ENCODE measurements around the gene PARD3B. TPM values are rescaled to one million over a fixed set of nuclear protein-coding genes. Genes with fewer than 3 reads are reported as not detected.

PARD3B gene
- polyA plus RNA-seq, 10 donors = 6.5 to 10.2 (median 7.4) TPM

DNA sequence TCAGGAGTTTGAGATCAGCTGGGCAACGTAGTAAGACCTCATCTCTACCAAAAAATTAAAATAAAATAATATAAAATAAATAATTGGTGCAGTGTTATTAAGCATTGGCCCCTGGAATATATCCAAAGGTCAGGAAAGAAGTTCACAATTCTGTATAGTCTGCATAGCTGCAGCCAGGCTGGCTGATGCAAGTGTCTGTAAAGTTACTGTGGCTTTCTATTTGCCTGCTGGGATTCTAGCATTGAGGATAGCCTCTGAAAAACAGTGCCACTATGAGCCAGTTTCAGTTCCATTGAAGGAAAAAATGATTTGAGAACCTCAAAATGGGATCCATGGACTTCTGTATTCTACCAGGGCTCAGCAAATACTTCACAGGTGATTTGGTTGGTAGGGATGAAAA, 208.6 kb downstream of the PARD3B start:
- DNase-seq = no peak

DNA sequence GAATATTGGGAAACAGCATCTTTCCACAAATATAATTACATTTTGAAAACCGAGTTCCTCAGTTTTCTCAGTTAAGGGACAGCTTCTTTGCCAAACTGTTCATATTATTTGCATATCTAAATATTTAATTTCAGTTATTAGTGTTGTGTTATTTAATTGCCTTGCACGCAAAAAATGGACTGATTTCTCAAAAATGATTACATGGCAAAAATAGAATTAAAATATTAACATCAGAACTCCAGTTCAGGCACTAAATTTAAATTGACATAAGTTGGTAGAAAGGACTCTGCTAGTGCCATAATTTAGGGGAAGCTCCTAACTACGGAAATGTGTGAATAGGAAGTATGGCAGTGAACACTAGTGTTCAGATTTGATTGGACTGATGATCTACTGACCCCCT, 209.6 kb downstream of the PARD3B start:
- DNase-seq = no peak

DNA sequence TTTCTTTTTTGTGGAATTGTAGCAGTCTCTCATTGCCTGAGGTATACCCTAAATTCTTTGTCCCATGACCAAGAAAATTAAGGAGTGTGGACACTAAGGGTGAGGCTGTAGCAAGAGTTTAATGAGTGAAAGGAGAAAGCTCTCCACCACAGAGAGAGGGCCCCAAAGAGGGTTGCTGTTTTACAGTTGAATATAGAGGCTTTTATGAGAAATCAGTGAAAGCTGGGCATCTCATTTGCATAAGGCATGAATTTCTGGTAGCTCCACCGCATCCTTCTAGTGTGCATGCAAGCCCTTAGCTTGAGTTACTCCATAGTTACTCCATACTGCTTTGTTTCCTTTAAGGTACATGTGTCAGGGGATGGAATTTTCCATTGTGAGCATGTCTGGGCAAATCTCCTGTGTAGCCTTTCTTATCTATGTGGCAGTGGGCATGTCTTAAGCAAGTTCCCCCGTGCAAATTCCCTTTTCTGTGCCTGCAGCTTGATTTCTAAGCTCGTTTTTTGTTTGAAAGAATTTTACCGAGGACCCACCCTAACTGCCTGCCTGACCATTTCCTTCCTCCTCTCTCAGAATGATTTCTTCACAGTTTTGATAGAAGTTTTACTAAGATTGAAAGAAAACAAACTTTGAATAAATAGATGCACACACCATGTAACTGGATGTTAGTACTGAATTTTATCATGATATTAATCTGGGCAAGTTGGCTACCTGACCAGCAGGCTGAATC, 218.9 kb downstream of the PARD3B start:
- no peak for DNase-seq

DNA sequence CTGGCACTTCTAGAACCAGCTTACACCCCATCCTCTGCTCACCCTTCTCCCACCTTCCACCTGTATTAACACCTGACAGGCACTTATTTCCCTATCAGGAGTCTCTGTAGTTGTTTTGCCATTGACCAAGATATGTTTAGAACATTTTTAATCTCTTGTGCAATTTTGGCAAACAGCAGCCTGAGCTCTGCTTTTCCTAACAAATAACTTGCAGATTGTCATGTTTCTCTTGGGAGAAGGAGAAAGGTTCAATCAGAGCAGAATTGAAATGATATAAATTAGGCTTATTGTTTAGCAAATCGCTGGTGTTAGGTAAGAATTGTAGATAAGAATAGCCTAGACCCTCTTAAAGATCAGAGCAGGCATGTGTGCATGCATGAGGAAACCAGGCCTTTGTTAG, 225.5 kb downstream of the PARD3B start:
- no peak for DNase-seq

DNA sequence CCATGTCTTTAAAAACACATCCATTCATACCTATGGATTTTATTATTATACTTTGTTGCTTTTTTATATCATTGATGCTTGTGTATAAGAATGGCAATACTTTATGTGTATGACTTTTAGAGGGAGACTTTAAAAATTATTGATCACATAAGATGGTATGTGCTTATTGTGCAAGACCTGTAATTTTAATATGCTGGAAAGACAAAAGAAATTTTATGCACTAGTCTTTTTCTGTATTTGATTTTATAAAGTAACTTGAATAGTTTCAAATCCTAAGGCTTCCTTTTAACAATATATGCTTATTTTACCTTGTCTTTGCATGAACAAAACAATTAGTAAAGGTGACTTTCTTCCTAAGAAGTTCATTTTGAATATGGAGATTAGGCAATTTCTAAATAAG, 226.4 kb downstream of the PARD3B start:
- DNase-seq = no peak

DNA sequence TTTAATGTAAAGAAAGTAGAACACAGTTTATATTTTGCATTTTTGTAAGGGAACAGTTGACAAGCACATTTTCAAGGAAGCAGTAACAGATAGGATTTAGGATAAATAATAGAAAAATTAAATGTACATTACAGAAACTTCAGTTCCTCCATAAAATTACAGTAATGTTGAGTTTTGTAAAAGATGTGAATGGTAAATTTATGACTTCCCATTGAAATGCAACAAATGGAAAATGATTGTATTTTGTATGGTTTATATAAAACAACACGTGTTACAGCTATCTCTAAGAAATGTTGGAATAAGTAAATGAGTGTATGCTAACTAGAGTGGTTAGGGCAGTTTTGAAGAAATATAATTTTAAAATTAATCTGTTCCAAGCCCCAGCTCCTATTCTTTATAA, 227.3 kb downstream of the PARD3B start:
- DNase-seq = no peak

DNA sequence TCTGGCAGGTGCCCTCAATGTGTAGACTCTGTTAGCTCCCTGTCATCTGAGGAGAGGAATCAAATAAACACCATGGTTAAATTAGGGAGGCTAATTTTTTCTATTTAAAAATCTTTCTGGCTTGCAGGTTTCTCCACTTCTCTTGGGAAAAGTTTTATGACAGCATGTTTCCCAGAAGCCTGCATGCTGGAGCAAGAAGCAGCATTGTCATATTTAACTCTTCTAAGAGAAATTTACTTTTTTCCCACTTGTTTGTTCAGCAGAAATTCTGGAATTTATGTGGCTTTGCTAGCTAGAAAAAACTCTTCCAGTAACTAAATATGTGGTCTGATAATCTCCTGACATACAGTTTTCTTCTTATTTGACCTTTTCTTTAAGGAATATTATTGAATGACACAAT, 230.5 kb downstream of the PARD3B start:
- peak in 1 of 3 donors; percentile 45 for DNase-seq

DNA sequence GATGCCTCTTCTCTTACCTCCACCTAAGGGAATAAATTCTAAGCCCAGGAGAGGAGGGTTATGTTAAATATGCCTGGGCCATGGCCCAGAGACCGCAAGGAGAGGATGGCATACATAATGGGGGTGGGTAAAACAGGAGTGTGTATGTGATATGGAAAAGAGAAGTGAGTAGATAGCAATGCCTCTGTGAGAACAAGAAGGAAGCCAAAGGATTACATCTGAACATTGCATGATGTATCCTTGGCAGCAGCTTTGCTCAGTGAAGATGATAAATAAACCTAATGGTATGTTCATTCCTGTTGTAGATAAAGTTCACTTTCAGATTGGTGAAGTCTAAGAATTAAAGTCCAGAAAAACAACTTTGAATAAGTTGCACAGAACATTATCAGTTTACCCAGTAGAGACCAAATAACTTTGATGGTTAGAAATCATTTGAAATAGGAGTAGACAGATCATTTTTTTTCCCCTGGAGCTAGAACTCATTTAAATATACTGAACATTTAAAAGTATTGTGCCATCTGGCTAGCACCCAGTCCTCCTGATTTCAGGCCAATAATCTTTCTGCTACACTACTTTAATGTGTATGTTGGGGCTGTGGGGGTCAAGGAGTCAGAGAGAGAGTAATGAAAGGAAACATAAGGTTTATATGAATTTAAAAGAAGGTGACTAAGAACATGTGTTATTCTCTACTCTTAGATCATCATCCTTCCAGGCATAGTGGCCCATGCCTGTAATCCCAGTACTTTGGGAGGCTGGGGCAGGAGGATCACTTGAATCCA, 231.7 kb downstream of the PARD3B start:
- peak in 2 of 3 donors; percentile 35 to 63 for DNase-seq

DNA sequence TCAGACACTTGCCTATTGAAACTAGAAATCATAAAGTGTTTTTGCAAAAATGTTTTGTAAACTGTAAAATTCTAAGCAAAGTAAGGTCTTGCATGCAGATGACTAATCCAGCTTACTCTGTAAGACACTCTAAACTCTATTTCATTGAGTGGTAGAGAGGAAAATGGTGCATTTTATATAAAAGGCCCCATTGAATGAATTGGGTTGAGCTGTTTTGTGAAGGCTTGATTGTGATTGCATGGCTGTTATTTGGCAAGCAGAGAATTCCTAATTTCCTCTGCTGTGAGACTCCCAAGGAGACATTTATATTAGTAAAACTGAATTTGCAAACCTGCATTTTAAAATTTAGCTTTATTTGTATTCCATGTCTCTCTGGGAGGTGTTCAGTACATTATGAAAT, 234.5 kb downstream of the PARD3B start:
- DNase-seq = no peak

DNA sequence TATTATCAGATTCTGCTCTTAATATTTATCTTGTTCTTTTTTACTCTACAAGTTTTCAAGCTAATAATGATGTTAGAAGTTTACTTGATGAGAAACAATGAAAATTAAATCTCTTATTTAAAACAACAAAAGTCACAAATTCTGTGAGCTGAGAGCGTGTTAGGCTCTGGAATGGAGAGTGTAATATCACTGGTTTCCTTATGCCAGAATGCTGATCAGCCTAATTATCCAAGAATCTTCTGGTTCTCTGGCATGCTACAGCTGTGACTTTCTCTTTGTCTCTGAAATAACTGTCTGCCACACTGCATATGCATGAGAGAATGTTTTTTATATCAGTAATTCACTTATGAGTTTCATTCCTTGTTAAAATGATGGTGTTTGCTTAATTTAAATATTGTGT, 236.7 kb downstream of the PARD3B start:
- no peak for DNase-seq

DNA sequence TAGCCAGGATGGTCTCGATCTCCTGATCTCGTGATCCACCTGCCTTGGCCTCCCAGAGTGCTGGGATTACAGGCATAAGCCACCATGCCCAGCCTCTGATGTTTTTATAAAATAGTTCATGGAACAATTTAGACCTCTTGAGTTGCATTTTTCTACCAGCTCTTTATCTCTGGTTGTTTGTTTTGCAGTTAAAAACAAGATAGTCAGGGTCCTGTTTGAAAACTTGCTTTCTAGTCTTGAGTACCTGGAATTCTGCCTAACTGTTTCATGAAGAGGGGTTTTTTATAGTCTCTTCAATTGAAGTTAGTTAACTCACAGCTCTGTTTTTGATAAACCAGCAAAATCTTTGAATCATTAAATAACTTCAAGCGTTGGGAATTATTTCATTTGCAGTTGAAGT, 244.8 kb downstream of the PARD3B start:
- no peak for DNase-seq

DNA sequence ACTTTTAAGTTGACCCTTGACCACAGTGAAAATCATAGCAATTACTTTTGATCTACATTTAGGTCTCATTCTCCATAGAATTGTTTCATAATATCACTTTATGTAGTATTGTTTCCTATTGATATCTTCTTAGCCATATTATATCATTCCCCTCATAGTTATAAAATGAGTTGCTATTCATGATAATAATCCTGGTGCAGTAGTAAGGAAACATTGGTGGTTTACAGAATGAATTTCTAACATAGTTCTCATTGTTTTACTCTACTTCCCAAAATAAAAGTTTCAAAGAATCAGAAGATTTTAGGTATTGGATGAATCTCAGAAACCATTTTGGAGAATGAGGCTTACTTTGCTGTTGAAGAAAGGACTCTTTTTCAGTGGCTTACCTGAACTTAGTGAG, 246.0 kb downstream of the PARD3B start:
- no peak for DNase-seq

DNA sequence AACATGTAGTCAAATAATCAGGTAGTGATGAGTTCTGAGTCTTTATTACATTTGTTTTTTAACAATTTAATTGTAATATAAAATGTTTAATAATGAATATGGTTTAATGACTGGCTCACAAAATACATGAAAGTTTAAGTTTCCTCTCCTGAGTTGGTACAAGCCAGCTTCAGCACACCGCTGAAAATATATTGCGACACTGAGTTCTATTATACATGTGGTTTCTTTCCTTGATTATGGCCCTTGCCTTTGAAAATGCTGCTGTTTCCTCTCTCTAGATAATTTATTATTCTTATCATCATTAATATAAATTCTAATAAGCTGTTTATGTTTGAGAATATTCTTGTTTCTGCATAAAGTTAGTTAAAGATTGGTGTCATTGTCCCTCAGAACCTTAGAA, 249.3 kb downstream of the PARD3B start:
- DNase-seq = no peak

DNA sequence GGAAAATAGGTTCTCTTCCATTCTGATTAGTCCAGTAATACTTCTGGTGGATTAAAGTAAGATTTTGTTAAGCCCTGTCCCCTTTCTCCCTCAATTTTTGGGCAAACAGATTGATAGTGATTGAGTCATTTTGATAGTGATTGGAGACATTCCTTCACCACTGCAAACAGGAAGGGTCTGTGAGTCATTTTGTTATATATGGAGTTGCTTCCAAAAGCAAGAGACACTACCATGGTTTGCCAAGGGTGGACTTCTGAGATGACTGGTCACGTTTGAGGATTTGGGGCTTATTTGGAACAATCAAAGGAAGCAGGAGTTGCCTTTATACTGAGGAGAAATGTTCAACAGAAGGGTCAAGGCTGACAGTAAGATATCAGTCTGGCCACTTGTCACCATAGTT, 249.9 kb downstream of the PARD3B start:
- no peak for DNase-seq

DNA sequence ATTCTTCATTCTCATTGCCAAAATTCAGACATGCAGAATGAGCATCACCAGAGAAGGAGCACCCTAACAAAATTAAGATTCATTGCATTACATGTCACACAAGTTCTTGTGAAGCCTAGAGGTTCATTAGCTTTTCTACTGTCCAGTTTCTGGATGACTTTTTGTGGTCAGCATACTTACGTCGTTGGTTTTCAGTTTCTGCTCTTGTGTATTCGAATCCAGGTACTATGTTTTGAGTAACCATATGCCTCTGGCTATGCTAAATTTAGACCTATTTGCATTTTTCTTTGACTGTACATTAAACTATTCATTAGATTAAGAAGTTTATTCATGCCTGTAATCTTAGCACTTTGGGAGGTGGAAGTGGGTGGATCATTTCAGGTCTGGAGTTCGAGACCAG, 251.3 kb downstream of the PARD3B start:
- no peak for DNase-seq

DNA sequence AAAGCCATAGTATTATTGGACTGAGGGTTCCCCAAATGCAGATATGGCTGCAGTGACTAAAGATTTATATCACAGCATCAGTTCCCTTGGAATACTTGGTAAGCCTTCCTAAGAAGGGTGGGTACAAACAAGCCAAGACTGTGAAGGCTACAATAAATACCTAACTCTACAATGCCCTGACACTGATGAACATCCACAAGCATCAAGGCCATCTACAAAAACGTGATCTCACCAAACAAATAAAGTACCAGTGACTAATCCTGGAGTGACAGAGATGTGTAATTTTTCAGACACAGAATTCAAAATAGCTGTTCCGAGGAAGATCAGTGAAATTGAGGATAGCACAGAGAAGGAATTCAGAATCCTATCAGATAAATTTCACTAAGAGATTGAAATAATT, 254.5 kb downstream of the PARD3B start:
- DNase-seq = no peak

DNA sequence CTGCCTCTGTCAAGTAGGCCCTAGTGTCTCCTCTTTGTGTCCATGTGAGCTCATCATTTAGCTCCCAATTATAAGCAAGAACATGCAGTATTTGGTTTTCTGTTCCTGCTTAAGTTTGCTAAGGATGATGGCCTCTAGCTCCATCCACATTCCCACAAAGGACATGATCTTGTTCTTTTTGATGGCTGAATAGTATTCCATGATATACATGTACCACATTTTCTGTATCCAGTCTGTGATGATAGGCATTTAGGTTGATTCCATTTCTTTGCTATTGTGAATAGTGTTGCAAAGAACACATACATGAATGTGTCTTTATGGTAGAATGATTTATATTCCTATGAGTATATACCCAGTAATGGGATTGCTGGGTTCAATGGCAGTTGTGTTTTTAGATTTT, 263.2 kb downstream of the PARD3B start:
- no peak for DNase-seq

DNA sequence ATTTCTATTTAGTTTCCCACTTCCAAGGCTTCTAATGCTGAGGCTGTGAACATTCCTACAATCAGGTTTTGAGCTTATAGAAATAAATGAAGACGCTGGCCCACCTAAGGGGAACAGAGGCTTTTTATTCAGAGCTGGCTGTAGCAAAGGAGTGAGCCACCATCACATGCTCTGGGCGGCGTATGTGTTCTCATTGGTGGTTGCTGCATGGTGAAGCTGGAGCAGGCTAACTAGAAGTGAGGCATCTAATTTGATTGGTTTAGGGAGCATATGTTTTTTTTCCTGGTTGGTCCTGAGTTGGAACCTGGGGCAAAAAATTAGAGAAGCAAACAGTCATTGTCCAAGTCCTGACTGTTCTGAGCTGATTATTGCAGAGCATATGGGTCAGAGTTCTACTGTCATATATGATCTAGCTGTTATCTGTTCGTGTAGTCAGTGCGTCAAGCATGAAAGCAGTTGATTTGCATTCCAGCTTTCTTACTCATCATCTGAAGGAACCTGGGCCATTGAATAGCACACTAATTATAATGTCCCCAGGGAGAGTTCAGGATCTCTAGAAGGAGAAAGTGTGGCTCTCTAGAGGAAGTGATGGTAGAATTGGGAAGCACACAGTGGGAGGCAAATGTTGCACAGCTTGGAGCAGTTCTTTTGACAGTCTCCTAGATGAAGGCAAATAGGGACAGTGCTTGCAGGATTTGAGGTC, 279.6 kb downstream of the PARD3B start:
- DNase-seq = no peak

DNA sequence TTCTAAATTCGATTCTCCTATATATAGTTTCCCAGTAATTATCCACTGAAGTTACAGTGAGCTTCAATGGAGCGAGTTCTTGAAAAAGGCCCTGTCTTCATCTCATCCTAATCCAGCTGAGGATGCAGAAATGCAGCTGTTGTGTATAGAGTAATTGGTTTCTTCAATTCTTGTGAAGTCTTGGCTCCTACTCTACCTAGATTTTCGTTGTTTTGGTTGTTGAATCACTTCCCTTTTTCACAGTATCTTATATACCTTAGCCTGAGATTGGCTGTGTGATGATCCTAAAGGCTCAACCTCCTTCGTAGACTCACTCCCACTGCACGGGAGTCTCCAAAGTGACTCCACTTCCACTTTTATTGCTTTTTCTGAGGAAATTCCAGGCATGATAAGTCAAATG, 280.4 kb downstream of the PARD3B start:
- no peak for DNase-seq

DNA sequence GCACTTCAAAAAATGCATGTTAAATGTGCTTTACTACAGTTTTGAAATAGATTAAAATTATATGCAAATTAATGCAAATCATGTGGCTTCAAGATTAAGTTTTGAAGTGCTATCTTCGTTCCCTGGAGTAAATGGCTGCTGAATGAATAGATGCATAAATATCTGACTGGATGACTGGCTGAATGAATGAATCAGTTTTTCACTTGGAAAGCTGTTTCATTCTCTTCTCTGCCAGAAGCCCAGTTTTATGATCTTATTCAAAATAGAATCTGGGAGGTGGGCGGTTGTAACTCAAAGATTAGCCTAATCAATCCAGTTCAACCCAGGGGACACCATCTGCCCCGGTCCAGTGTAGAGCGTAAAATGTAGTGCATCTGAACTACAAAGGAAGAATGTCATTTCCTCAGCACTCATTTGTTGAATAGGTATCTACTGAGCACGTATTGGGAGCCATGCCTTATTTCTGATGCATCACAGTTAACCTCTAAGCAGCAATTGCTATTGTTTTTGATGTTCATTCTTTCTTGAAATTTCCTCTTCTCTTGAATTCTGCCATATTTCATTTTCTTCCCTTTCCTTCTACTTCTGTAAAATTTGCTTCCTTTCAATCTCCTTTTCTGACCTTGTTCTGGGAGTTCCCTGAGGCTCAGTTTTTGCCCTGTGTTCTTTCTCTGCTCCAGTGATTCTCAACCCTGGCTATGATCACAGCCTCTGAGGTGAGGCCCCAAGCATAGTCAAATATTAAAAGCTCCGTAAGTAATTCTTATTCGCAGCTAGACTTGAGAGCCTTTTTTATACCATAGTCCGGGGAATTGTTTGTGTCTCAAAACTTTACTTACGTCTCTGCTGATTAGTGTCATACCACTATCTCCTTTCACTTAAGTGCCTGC, 282.7 kb downstream of the PARD3B start:
- no peak for DNase-seq

DNA sequence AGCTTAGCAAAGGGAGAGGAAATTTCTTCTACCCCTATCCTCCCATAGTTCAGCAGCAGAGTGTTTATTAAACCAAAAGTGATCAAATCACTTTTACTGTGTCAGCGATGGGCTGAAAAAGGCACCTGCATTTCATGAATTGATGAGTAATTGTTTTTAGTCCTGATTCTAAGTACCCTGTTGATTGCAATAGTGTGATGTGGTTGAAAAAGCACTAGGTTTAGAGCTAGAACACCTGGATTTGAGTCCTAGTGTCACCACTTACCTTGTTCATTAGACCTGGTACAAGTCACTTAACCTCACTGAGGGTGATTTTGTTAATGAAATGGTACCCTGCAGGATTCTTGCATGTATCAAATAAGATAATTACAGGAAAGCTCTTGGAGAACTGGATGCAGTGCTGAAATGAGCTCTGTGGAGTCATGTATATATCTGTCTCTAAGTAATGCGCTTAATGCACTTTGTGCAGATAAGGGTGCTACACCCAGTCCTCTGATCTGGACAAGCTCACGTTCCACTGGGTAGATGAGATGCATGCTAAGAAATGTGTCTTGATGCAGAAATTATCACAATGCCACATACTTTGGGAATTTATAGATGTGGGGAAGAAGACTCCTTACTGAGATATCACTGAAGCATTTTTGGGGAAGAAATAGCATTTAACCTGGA, 289.6 kb downstream of the PARD3B start:
- DNase-seq = no peak
